CD4-positive, CD25-positive, alpha-beta regulatory T cell (primary cell): Measurements from ENCODE around the gene TRAF6. TPM values are rescaled to one million over a fixed set of nuclear protein-coding genes. Genes with fewer than 3 reads are reported as not detected.
A peak's percentile ranks its signal among the peaks of the same experiment; 100 is the strongest.
"Not testable (repeated sequence)": the region's sequence is repeated elsewhere in the genome, so short reads cannot be mapped to it uniquely, and the experiment has no call there.

Source experiments
- ATAC-seq, 2 donors: fragments of 150-1000 bp; cut with Tn5 transposase; one replicate each; pipeline ENCODE4 v1.10.0; 2021; ENCODE audit warnings: low read depth in 2 of 2, moderate number of reproducible peaks in 2 of 2, moderate library complexity in 1 of 2
- DNase-seq, 3 donors: peaks; one replicate each; pipeline versions ENCODE4 v3.0.0 to v3.0.0-alpha.2; 2012 to 2022; ENCODE audit warnings: mixed read lengths in 1 of 3
- H3K27ac ChIP-seq: one replicate; pipeline ENCODE4 v1.7.0; 2013; ENCODE audit warnings: mild to moderate bottlenecking, low read length; ENCODE audit not compliant: insufficient read depth, poor library complexity, severe bottlenecking
- H3K27me3 ChIP-seq: one replicate; pipeline ENCODE4 v1.7.0; 2013; ENCODE audit warnings: low read length; ENCODE audit not compliant: control insufficient read depth, insufficient read depth
- H3K36me3 ChIP-seq: one replicate; pipeline ENCODE4 v1.7.0; 2013; ENCODE audit warnings: mild to moderate bottlenecking, low read length, moderate library complexity; ENCODE audit not compliant: control insufficient read depth, insufficient read depth
- H3K4me1 ChIP-seq: 2 replicates; pipeline ENCODE4 v1.7.0; 2013; ENCODE audit warnings: mild to moderate bottlenecking, low read length; ENCODE audit not compliant: insufficient read depth, control insufficient read depth, poor library complexity, severe bottlenecking
- H3K4me3 ChIP-seq: one replicate; pipeline ENCODE4 v1.7.0; 2013; ENCODE audit warnings: low read depth, mild to moderate bottlenecking, low read length, moderate library complexity
- H3K9me3 ChIP-seq, 2 experiments: 1 replicate in 1 of 2; 2 replicates in 1 of 2; pipeline ENCODE4 v1.7.0; 2013; ENCODE audit warnings: low read length in 2 of 2, mild to moderate bottlenecking in 1 of 2, moderate library complexity in 1 of 2; ENCODE audit not compliant: control insufficient read depth in 2 of 2
- H3K27ac Mint-ChIP-seq, 3 donors: one replicate each; pipeline ENCODE4 v1.8.0; 2020 to 2022; ENCODE audit warnings: mild to moderate bottlenecking in 3 of 3, mixed read lengths in 3 of 3, moderate library complexity in 2 of 3
- H3K27me3 Mint-ChIP-seq: one replicate; pipeline ENCODE4 v1.8.0; 2022; ENCODE audit warnings: mild to moderate bottlenecking, mixed read lengths
- H3K36me3 Mint-ChIP-seq: one replicate; pipeline ENCODE4 v1.8.0; 2020; ENCODE audit warnings: mixed read lengths
- H3K4me1 Mint-ChIP-seq, 4 donors: one replicate each; pipeline ENCODE4 v1.8.0; 2020 to 2022; ENCODE audit warnings: mixed read lengths in 4 of 4, mild to moderate bottlenecking in 1 of 4
- H3K4me3 Mint-ChIP-seq, 4 donors: one replicate each; pipeline ENCODE4 v1.8.0; 2020 to 2022; ENCODE audit warnings: mild to moderate bottlenecking in 4 of 4, mixed read lengths in 4 of 4, moderate library complexity in 3 of 4
- H3K9me3 Mint-ChIP-seq, 7 donors: one replicate each; pipeline ENCODE4 v1.8.0; 2020 to 2022; ENCODE audit warnings: mixed read lengths in 7 of 7, mild to moderate bottlenecking in 3 of 7, moderate library complexity in 2 of 7
- polyA plus RNA-seq, 4 donors: library from polyadenylated mRNA; unstranded; fragments of 300-500 nt; fragmentation: Illumina TruSeq; gene quantifications; one replicate each; pipeline ENCODE4 v1.2.3, GENCODE V29; 2021
- total RNA-seq: library from RNA; stranded (reverse); gene quantifications from one replicate; pipeline ENCODE4 v1.2.3, GENCODE V29; 2022

Gene TRAF6
- total RNA-seq = 29.7 TPM
- polyA plus RNA-seq = 10 to 100 TPM in 2 of 4 donors, 1 to 10 TPM in 2; 6.3 to 11.3 (median 9.8) TPM

GRCh38 chr11:36509694-36510593 is at the start of gene TRAF6:
TRAF6 (minus strand) TSS chr11:36510272; CDS start chr11:36501515, 8,757 bp downstream.
- peak within 1 kb of the TSS; percentile 89 for H3K4me3 ChIP-seq
- peaks cover 0 to 6% (median 0%) of the 10 kb centered on the region in 7 donors for H3K9me3 Mint-ChIP-seq
- H3K4me3 Mint-ChIP-seq = peak within 1 kb of the TSS; percentile 91 to 99 (median 97)

GRCh38 chr11:36558571-36559413 is 48.7 kb upstream of the TRAF6 start:
- peaks cover 0 to 9% (median 3%) of the 10 kb centered on the region in 7 donors for H3K9me3 Mint-ChIP-seq
- Histone ChIP-seq H3K4me1 (peaks cover 3% of the 10 kb centered on the region), H3K4me3 (peak overlapping the region; percentile 5), H3K27ac (no peak overlapping the region), H3K27me3 (peaks cover under 1% of the 10 kb centered on the region), H3K9me3 (no peaks in the 10 kb centered on the region), H3K36me3 (no peaks in the 10 kb centered on the region)
- ATAC-seq (no peak), DNase-seq (peak in 1 of 3 donors; percentile 41)
- no peaks in the 10 kb centered on the region for H3K36me3 Mint-ChIP-seq
- H3K27ac Mint-ChIP-seq = no peak overlapping the region
- peaks cover 0 to 8% (median 6%) of the 10 kb centered on the region in 4 donors for H3K4me1 Mint-ChIP-seq
- H3K27me3 Mint-ChIP-seq = peaks cover 6% of the 10 kb centered on the region
- peak overlapping the region in 1 of 4 donors; percentile 9 for H3K4me3 Mint-ChIP-seq

More at GRCh38 chr11:36509694-36510593, at the start of gene TRAF6:
- DNase-seq (peak; percentile 74 to 90 (median 86)), ATAC-seq (peak; percentile 96 to 97)
- H3K9me3 ChIP-seq = no peaks in the 10 kb centered on the region
- no peaks in the 10 kb centered on the region for H3K36me3 ChIP-seq
- Mint-ChIP-seq H3K36me3 (no peaks in the 10 kb centered on the region), H3K27me3 (peaks cover 4% of the 10 kb centered on the region), H3K27ac (peak within 1 kb of the TSS; percentile 89 to 94 (median 92)), H3K4me1 (peaks cover 26 to 42% (median 30%) of the 10 kb centered on the region in 4 donors)
- peaks cover 2% of the 10 kb centered on the region for H3K27me3 ChIP-seq
- H3K27ac ChIP-seq = peak within 1 kb of the TSS; percentile 73
- peaks cover 25% of the 10 kb centered on the region for H3K4me1 ChIP-seq

- DNase-seq = no peak
- Histone ChIP-seq H3K27me3 (no peaks in the 10 kb centered on the region), H3K4me3 (peak overlapping the region; percentile 4), H3K9me3 (no peaks in the 10 kb centered on the region), H3K27ac (no peak overlapping the region), H3K36me3 (no peaks in the 10 kb centered on the region), H3K4me1 (peaks cover 3% of the 10 kb centered on the region)
- H3K27ac Mint-ChIP-seq = no peak overlapping the region
- H3K36me3 Mint-ChIP-seq = no peaks in the 10 kb centered on the region
- H3K27me3 Mint-ChIP-seq = peaks cover 6% of the 10 kb centered on the region
- peaks cover 0 to 9% (median 3%) of the 10 kb centered on the region in 7 donors for H3K9me3 Mint-ChIP-seq
- no peak for ATAC-seq
- H3K4me3 Mint-ChIP-seq = no peak overlapping the region
- peaks cover 0 to 8% (median 6%) of the 10 kb centered on the region in 4 donors for H3K4me1 Mint-ChIP-seq
Measured at GRCh38 chr11:36557991-36558390, 47.9 kb upstream of the TRAF6 start.

GRCh38 chr11:36557390-36557789 is 47.3 kb upstream of the TRAF6 start:
- not testable (repeated sequence) for H3K27ac ChIP-seq, H3K4me3 Mint-ChIP-seq, H3K9me3 ChIP-seq, H3K4me1 ChIP-seq, H3K27me3 Mint-ChIP-seq, H3K27ac Mint-ChIP-seq, H3K27me3 ChIP-seq, ATAC-seq, H3K36me3 Mint-ChIP-seq, H3K9me3 Mint-ChIP-seq, H3K4me3 ChIP-seq, H3K4me1 Mint-ChIP-seq, DNase-seq, H3K36me3 ChIP-seq

GRCh38 chr11:36550385-36551115 is 40.5 kb upstream of the TRAF6 start:
- Histone ChIP-seq H3K27ac (no peak overlapping the region), H3K4me3 (no peak overlapping the region), H3K4me1 (no peaks in the 10 kb centered on the region), H3K9me3 (no peaks in the 10 kb centered on the region), H3K27me3 (no peaks in the 10 kb centered on the region), H3K36me3 (no peaks in the 10 kb centered on the region)
- no peak for ATAC-seq
- peaks cover 0 to 10% (median 4%) of the 10 kb centered on the region in 7 donors for H3K9me3 Mint-ChIP-seq
- H3K27me3 Mint-ChIP-seq = peaks cover 10% of the 10 kb centered on the region
- no peak overlapping the region for H3K4me3 Mint-ChIP-seq
- no peaks in the 10 kb centered on the region for H3K4me1 Mint-ChIP-seq
- no peak overlapping the region for H3K27ac Mint-ChIP-seq
- H3K36me3 Mint-ChIP-seq = no peaks in the 10 kb centered on the region
- no peak for DNase-seq

- Histone ChIP-seq H3K9me3 (no peaks in the 10 kb centered on the region), H3K4me1 (no peaks in the 10 kb centered on the region), H3K27ac (no peak overlapping the region), H3K4me3 (no peak overlapping the region), H3K36me3 (no peaks in the 10 kb centered on the region), H3K27me3 (no peaks in the 10 kb centered on the region)
- Mint-ChIP-seq H3K9me3 (no peaks in the 10 kb centered on the region), H3K27ac (no peak overlapping the region), H3K27me3 (peaks cover 13% of the 10 kb centered on the region), H3K4me1 (no peaks in the 10 kb centered on the region), H3K4me3 (no peak overlapping the region), H3K36me3 (no peaks in the 10 kb centered on the region)
- DNase-seq = peak in 1 of 3 donors; percentile 25
- ATAC-seq = no peak
Measured at GRCh38 chr11:36540998-36541397, 30.9 kb upstream of the TRAF6 start.

GRCh38 chr11:36534276-36534840 is 24.3 kb upstream of the TRAF6 start:
- Histone ChIP-seq H3K27me3 (no peaks in the 10 kb centered on the region), H3K4me1 (no peaks in the 10 kb centered on the region), H3K4me3 (no peak overlapping the region), H3K9me3 (no peaks in the 10 kb centered on the region), H3K36me3 (no peaks in the 10 kb centered on the region), H3K27ac (no peak overlapping the region)
- peaks cover 9% of the 10 kb centered on the region for H3K27me3 Mint-ChIP-seq
- no peak overlapping the region for H3K4me3 Mint-ChIP-seq
- no peak overlapping the region for H3K27ac Mint-ChIP-seq
- peaks cover 0 to 1% (median 0%) of the 10 kb centered on the region in 7 donors for H3K9me3 Mint-ChIP-seq
- H3K4me1 Mint-ChIP-seq = no peaks in the 10 kb centered on the region
- DNase-seq = no peak
- no peak for ATAC-seq
- H3K36me3 Mint-ChIP-seq = no peaks in the 10 kb centered on the region
